Activated B cell treated with CpG ODN at 0.5 μM for 24 hours (primary cell): ENCODE results near the gene OR52A1. TPM values are rescaled to one million over a fixed set of nuclear protein-coding genes. Genes with fewer than 3 reads are reported as not detected.
"Not testable (repeated sequence)": the region's sequence is repeated elsewhere in the genome, so short reads cannot be mapped to it uniquely, and the experiment has no call there.

Experiments
- ATAC-seq: fragments of 200-7000 bp; cut with Tn5 transposase; one replicate; pipeline ENCODE4 v1.10.0; 2021; ENCODE audit warnings: low read depth, mild to moderate bottlenecking, moderate library complexity
- CTCF ChIA-PET: fragments of 350-600 bp; sonication (Branson Sonifier 250); formaldehyde crosslinking; loops from one replicate; lab custom pipeline; 2021; ENCODE audit warnings: antibody characterized with exemption; lab: Charles Lee
- POLR2A ChIA-PET: fragments of 350-600 bp; sonication (Branson Sonifier 250); formaldehyde crosslinking; loops from one replicate; lab custom pipeline; 2021; ENCODE audit warnings: antibody characterized with exemption; lab: Charles Lee
- DNase-seq: peaks from one replicate; pipeline ENCODE4 v3.0.0; 2022
- H3K27ac Mint-ChIP-seq: one replicate; pipeline ENCODE4 v1.8.0; 2020; ENCODE audit warnings: mixed read lengths
- H3K27me3 Mint-ChIP-seq: one replicate; pipeline ENCODE4 v1.8.0; 2021; ENCODE audit warnings: mixed read lengths
- H3K36me3 Mint-ChIP-seq: one replicate; pipeline ENCODE4 v1.8.0; 2021; ENCODE audit warnings: low read depth, mixed read lengths
- H3K4me1 Mint-ChIP-seq: one replicate; pipeline ENCODE4 v1.8.0; 2021; ENCODE audit warnings: mixed read lengths
- H3K4me3 Mint-ChIP-seq: one replicate; pipeline ENCODE4 v1.8.0; 2020; ENCODE audit warnings: mild to moderate bottlenecking, mixed read lengths
- H3K9me3 Mint-ChIP-seq: one replicate; pipeline ENCODE4 v1.8.0; 2020; ENCODE audit warnings: mixed read lengths
- CTCF ChIP-seq: fragments of 200-600 bp; IDR thresholded peaks from one replicate; pipeline ENCODE4 v1.8.0; 2022; ENCODE audit warnings: antibody characterized with exemption, mild to moderate bottlenecking
- intact Hi-C: fragments of 100-400 bp; cut with micrococcal nuclease; formaldehyde crosslinking; loops from one replicate; pipeline ENCODE4 v1.15.1; 2024
- total RNA-seq: library from RNA; stranded (reverse); gene quantifications from 2 replicates; pipeline ENCODE4 v1.2.3, GENCODE V29; 2022

The OR52A1 gene
- total RNA-seq, 1 donor from 2014 or later: not detected

- no peak for TF ChIP-seq CTCF
- Mint-ChIP-seq H3K27me3 (no peaks in the 10 kb centered on the region), H3K27ac (no peak overlapping the region), H3K4me3 (no peak overlapping the region), H3K9me3 (peaks cover 3% of the 10 kb centered on the region), H3K36me3 (no peaks in the 10 kb centered on the region), H3K4me1 (no peaks in the 10 kb centered on the region)
- POLR2A ChIA-PET: no interaction called here
- CTCF ChIA-PET: no interaction called here
- no peak for ATAC-seq
- intact Hi-C loops: no loop called here
- no peak for DNase-seq
Observed at GRCh38 chr11:5153574-5154431, 754 bp downstream of the OR52A1 start.

GRCh38 chr11:5151713-5152153, 2.8 kb downstream of the OR52A1 start:
- DNase-seq (no peak), ATAC-seq (no peak)
- H3K4me1 Mint-ChIP-seq: no peaks in the 10 kb centered on the region
- no peaks in the 10 kb centered on the region for H3K27me3 Mint-ChIP-seq
- no peaks in the 10 kb centered on the region for H3K9me3 Mint-ChIP-seq
- no peak overlapping the region for H3K4me3 Mint-ChIP-seq
- ChIA-PET CTCF (no interaction called here), POLR2A (no interaction called here)
- intact Hi-C loops: no loop called here
- no peak overlapping the region for H3K27ac Mint-ChIP-seq
- no peak for TF ChIP-seq CTCF
- H3K36me3 Mint-ChIP-seq: no peaks in the 10 kb centered on the region

GRCh38 chr11:5144206-5144605, 10.4 kb downstream of the OR52A1 start:
- H3K9me3 Mint-ChIP-seq, ATAC-seq, H3K36me3 Mint-ChIP-seq, intact Hi-C loops, H3K27ac Mint-ChIP-seq, H3K4me3 Mint-ChIP-seq, H3K27me3 Mint-ChIP-seq, CTCF ChIA-PET, DNase-seq, H3K4me1 Mint-ChIP-seq, POLR2A ChIA-PET: not testable (repeated sequence)

- Mint-ChIP-seq H3K4me1 (no peaks in the 10 kb centered on the region), H3K27ac (no peak within 1 kb of the TSS), H3K4me3 (no peak within 1 kb of the TSS), H3K9me3 (no peaks in the 10 kb centered on the region), H3K27me3 (no peaks in the 10 kb centered on the region), H3K36me3 (no peaks in the 10 kb centered on the region)
- ATAC-seq (no peak), DNase-seq (no peak)
- no peak for TF ChIP-seq CTCF
- ChIA-PET POLR2A (no interaction called here), CTCF (no interaction called here)
- intact Hi-C loops: loop anchor here (5.0 kb wide), 1 partner anchor 409 kb away; the partner anchor contains the start of gene OR52H1
Observed at GRCh38 chr11:5137996-5138395, 16.6 kb downstream of the OR52A1 start, which contains the start of gene OR52A5. Gene OR52A5, minus strand, starts transcription at chr11:5138356. Its CDS starts 5,714 bp downstream, at chr11:5132642.

- H3K27ac Mint-ChIP-seq: no peak overlapping the region
- ChIA-PET POLR2A (no interaction called here), CTCF (no interaction called here)
- ATAC-seq (no peak), DNase-seq (no peak)
- no peaks in the 10 kb centered on the region for H3K4me1 Mint-ChIP-seq
- intact Hi-C loops: loop anchor here (5.0 kb wide), 1 partner anchor 410 kb away; the partner anchor contains the start of gene OR52H1
- no peak overlapping the region for H3K4me3 Mint-ChIP-seq
- no peaks in the 10 kb centered on the region for H3K27me3 Mint-ChIP-seq
- TF ChIP-seq CTCF: no peak
- H3K36me3 Mint-ChIP-seq: no peaks in the 10 kb centered on the region
- no peaks in the 10 kb centered on the region for H3K9me3 Mint-ChIP-seq
Observed at GRCh38 chr11:5137014-5137413, 17.5 kb downstream of the OR52A1 start.
